ENCODE measurements around the gene WFIKKN1. TPM values are rescaled to one million over a fixed set of nuclear protein-coding genes. Genes with fewer than 3 reads are reported as not detected.

WFIKKN1 gene
- total RNA-seq, 2 donors from 2014 or later = 7.7 to 11.6 TPM

DNA sequence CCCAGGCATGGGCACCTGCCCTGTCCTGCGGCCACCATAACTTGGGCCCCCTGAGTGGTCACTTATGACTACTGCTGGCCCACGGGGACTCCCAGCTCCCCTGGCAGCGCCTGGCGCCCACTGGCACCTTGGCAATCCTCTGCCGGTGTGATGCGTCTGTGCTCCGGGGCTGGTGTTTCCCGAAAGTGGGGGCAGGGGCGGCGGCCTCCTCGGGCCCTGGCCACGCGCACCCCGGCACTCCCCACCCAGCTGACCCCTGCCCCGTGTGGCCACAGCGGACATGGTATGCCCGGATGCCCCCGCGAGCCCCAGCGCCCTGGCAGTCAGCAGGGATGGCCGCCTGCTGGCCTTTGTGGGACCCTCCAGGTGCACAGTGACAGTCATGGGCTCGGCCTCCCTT is 26.7 kb downstream of the WFIKKN1 start:
- peaks cover 2% of the 10 kb centered on the region for H3K36me3 Mint-ChIP-seq (ENCODE audit: low read depth)
- no peak for DNase-seq
- H3K27me3 ChIP-seq (ENCODE audit: control insufficient read depth, insufficient read depth, low read length, poor library complexity, severe bottlenecking) = no peaks in the 10 kb centered on the region
- H3K4me1 ChIP-seq (ENCODE audit: control insufficient read depth, insufficient read depth, low read length) = no peaks in the 10 kb centered on the region
- no peaks in the 10 kb centered on the region for H3K27me3 Mint-ChIP-seq (ENCODE audit: insufficient read depth)
- WGBS, 2 experiments (ENCODE audit: insufficient coverage in 1 of 2, insufficient read length in 1 of 2) = 95 to 99% methylated on average over 13 to 22 of the region's 22 CpGs
- no peak overlapping the region for H3K4me3 Mint-ChIP-seq
- H3K4me3 ChIP-seq (ENCODE audit: low read length) = no peak overlapping the region
- H3K9ac ChIP-seq (ENCODE audit: extremely low read depth, low read length, poor library complexity, severe bottlenecking) = no peak overlapping the region
- no peak overlapping the region for H3K27ac Mint-ChIP-seq
- H3K9me3 Mint-ChIP-seq = no peaks in the 10 kb centered on the region
- no peaks in the 10 kb centered on the region for H3K36me3 ChIP-seq (ENCODE audit: control insufficient read depth, insufficient read depth, low read length)
- no peaks in the 10 kb centered on the region for H3K9me3 ChIP-seq (ENCODE audit: control insufficient read depth, low read length)
- TF ChIP-seq CTCF (conservative IDR thresholded peaks at IDR 0.05) = no peak
- H3K27ac ChIP-seq (ENCODE audit: low read depth, low read length) = no peak overlapping the region
- H3K4me1 Mint-ChIP-seq = peaks cover 3% of the 10 kb centered on the region

GRCh38 chr16:658679-659571 is 28.1 kb downstream of the WFIKKN1 start:
- no peak for DNase-seq
- no peaks in the 10 kb centered on the region for H3K36me3 ChIP-seq (ENCODE audit: control insufficient read depth, insufficient read depth, low read length)
- TF ChIP-seq CTCF (conservative IDR thresholded peaks at IDR 0.05) = no peak
- H3K4me3 ChIP-seq (ENCODE audit: low read length) = no peak overlapping the region
- no peak overlapping the region for H3K27ac ChIP-seq (ENCODE audit: low read depth, low read length)
- no peaks in the 10 kb centered on the region for H3K9me3 ChIP-seq (ENCODE audit: control insufficient read depth, low read length)
- H3K4me3 Mint-ChIP-seq = no peak overlapping the region
- H3K9me3 Mint-ChIP-seq = no peaks in the 10 kb centered on the region
- H3K27me3 ChIP-seq (ENCODE audit: control insufficient read depth, insufficient read depth, low read length, poor library complexity, severe bottlenecking) = no peaks in the 10 kb centered on the region
- H3K4me1 Mint-ChIP-seq = peaks cover 3% of the 10 kb centered on the region
- no peak overlapping the region for H3K27ac Mint-ChIP-seq
- peaks cover 7% of the 10 kb centered on the region for H3K36me3 Mint-ChIP-seq (ENCODE audit: low read depth)
- no peaks in the 10 kb centered on the region for H3K27me3 Mint-ChIP-seq (ENCODE audit: insufficient read depth)
- no peak overlapping the region for H3K9ac ChIP-seq (ENCODE audit: extremely low read depth, low read length, poor library complexity, severe bottlenecking)
- WGBS, 2 experiments (ENCODE audit: insufficient coverage in 1 of 2, insufficient read length in 1 of 2) = 92% methylated on average over 20 to 35 of the region's 35 CpGs
- H3K4me1 ChIP-seq (ENCODE audit: control insufficient read depth, insufficient read depth, low read length) = no peaks in the 10 kb centered on the region

GRCh38 chr16:659618-660017 is 28.8 kb downstream of the WFIKKN1 start:
- Histone ChIP-seq H3K27ac (ENCODE audit: low read depth, low read length) (no peak overlapping the region), H3K36me3 (ENCODE audit: control insufficient read depth, insufficient read depth, low read length) (no peaks in the 10 kb centered on the region), H3K9ac (ENCODE audit: extremely low read depth, low read length, poor library complexity, severe bottlenecking) (no peak overlapping the region), H3K27me3 (ENCODE audit: control insufficient read depth, insufficient read depth, low read length, poor library complexity, severe bottlenecking) (no peaks in the 10 kb centered on the region), H3K4me1 (ENCODE audit: control insufficient read depth, insufficient read depth, low read length) (no peaks in the 10 kb centered on the region), H3K9me3 (ENCODE audit: control insufficient read depth, low read length) (no peaks in the 10 kb centered on the region), H3K4me3 (ENCODE audit: low read length) (no peak overlapping the region)
- Mint-ChIP-seq H3K4me3 (no peak overlapping the region), H3K9me3 (no peaks in the 10 kb centered on the region), H3K27ac (no peak overlapping the region), H3K27me3 (ENCODE audit: insufficient read depth) (no peaks in the 10 kb centered on the region), H3K4me1 (peaks cover 3% of the 10 kb centered on the region), H3K36me3 (ENCODE audit: low read depth) (peaks cover 8% of the 10 kb centered on the region)
- no peak for DNase-seq
- no peak for TF ChIP-seq CTCF (conservative IDR thresholded peaks at IDR 0.05)
- 92 to 94% methylated on average over 8 to 20 of the region's 20 CpGs for WGBS, 2 experiments (ENCODE audit: insufficient coverage in 1 of 2, insufficient read length in 1 of 2)
